GM12865 (cell line): ENCODE measurements around the gene KIF26B.
A peak's percentile ranks its signal among the peaks of the same experiment; 100 is the strongest.

Experiments used
- DNase-seq: peaks from one replicate; pipeline ENCODE4 v3.0.0; 2010; ENCODE audit warnings: low read depth
- H3K4me3 ChIP-seq: 2 replicates; pipeline ENCODE4 v1.5.1; 2011; ENCODE audit warnings: mild to moderate bottlenecking, low read depth, low read length, control low read depth
- TF ChIP-seq, protein P1 (sequence below): IDR thresholded peaks from 2 replicates; pipeline ENCODE4 v1.5.1; 2011; ENCODE audit warnings: low read length, control low read depth, low read depth, inconsistent platforms; ENCODE audit not compliant: insufficient read depth; ENCODE audit errors: missing control alignments

The KIF26B gene

DNA sequence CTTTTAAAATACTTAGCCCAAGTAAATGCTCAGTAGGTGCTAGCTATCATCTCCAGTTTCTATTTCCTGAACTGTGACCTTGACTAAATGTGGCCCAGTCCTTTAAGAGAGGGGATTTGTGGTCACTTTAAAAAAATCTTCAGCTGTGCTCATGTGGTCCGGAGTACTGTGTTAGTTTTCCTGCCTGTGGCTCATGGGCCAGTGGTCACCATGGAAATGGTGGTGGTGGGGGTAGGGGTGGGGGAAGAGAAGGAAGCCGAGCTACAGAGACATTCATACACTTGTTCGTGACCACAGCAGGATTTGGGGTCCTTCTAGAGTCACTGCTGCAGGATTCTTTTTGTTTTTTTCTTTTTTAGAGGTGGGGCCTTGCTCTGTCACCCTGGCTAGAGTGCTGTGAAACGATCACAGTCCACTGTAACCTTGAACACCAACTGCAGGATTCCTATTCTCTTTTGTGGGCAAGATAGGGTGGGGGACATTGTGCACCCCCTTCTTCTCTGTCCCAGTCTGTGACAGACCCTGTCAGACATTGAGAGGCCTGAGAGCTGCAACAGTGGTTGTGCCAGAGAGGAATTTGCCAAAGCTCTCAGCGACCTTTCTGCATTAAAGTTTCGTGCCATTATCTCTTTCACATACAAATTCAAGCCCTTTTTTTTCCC, 25.8 kb downstream of the KIF26B start:
- DNase-seq: peak; percentile 14
- TF ChIP-seq, protein P1, sequence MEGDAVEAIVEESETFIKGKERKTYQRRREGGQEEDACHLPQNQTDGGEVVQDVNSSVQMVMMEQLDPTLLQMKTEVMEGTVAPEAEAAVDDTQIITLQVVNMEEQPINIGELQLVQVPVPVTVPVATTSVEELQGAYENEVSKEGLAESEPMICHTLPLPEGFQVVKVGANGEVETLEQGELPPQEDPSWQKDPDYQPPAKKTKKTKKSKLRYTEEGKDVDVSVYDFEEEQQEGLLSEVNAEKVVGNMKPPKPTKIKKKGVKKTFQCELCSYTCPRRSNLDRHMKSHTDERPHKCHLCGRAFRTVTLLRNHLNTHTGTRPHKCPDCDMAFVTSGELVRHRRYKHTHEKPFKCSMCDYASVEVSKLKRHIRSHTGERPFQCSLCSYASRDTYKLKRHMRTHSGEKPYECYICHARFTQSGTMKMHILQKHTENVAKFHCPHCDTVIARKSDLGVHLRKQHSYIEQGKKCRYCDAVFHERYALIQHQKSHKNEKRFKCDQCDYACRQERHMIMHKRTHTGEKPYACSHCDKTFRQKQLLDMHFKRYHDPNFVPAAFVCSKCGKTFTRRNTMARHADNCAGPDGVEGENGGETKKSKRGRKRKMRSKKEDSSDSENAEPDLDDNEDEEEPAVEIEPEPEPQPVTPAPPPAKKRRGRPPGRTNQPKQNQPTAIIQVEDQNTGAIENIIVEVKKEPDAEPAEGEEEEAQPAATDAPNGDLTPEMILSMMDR: no peak
- H3K4me3 ChIP-seq: no peak overlapping the region

DNA sequence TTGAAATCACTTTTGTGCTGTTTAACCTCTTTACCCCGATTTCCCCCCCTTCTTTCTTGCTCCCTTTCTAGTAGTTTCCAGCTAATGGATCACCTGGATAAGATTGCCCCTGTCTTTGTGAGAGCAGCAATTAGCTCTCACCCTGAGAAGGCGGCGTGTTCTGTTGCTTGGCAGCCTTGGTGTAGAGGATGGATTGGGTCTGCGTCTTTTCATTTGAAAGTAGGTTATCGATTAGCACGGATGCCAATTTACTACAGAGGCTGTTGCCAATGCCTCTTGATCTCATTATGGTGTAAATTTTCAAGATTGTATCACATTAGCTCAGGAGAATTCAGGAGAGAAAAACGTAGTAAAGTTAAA, 26.4 kb downstream of the KIF26B start:
- no peak overlapping the region for H3K4me3 ChIP-seq
- TF ChIP-seq, protein P1: no peak
- no peak for DNase-seq

DNA sequence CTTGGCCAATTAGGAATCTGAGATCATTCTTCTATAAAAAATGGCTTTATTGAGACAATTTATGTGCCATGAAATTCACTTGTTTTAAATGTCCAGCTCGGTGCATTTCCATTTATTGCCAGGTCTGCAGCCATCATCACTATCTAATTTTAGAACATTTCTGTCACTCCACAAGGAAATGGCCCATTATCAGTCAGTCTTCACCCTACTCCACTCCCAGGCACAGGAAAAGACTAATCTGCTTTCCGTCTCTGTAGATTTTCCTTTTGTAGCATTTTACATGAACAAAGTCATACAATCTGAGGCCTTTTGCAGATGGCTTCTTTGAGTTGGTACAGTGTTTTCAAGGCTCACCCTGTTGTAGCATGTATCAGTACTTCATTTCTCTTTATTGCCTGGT, 27.2 kb downstream of the KIF26B start:
- TF ChIP-seq, protein P1: no peak
- no peak overlapping the region for H3K4me3 ChIP-seq
- DNase-seq: no peak

DNA sequence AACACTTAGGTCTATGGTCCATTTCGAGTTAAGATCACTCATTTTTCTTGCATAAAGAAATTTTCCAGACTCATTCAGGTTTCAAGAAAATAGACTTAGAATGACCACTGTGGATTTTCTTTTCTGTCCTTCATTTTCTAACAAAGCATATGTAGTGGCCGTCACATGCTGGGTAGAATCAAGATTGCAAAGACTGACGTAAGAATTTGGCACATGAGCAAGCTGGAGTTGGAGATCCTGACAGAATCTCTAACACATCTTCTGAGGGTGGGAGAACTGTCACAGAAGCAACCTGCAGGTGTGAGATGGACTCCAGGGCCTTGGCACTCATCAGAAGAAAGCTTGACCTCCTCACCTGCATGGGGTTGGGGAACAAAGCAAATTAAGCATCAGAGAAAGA, 28.6 kb downstream of the KIF26B start:
- TF ChIP-seq, protein P1: no peak
- DNase-seq: no peak
- no peak overlapping the region for H3K4me3 ChIP-seq

DNA sequence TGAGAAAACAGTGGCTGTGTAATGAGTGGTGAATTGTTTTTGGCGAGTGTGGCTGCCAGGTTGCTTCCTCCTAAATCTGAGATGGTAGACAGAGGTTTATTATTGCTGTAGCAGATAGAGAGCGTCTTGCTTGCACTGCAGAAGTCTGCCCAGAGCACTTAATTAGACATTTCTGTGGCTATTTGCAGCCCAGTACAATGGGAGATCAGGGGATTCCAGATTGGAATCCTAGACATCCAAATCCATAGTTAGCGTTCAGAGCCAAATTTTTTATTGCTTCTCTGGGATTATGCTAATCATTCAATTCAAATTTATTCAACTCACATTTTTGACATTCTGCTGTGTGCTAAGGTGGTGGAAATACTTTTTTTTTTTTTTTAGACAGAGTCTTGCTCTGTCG, 30.0 kb downstream of the KIF26B start:
- no peak for DNase-seq
- H3K4me3 ChIP-seq: no peak overlapping the region
- TF ChIP-seq, protein P1: no peak

DNA sequence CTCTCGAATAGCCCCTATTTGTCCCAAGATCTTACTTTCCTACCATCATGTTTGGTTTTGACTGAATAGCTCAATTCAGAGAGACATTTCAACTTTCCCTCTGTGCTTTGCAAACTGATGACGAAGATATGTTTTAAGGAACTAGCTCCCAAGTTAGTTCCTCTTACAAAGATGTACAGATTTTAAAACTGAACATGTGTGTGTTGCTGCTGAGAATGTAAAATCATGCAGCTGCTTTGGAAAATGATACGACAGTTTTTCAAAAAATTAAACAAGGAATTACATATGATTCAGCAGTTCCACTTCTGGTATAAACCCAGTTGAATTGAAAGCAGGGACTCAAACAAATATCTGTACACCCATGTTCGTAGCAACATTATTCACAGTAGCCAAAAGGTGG, 33.6 kb downstream of the KIF26B start:
- no peak overlapping the region for H3K4me3 ChIP-seq
- DNase-seq: no peak
- TF ChIP-seq, protein P1: no peak

DNA sequence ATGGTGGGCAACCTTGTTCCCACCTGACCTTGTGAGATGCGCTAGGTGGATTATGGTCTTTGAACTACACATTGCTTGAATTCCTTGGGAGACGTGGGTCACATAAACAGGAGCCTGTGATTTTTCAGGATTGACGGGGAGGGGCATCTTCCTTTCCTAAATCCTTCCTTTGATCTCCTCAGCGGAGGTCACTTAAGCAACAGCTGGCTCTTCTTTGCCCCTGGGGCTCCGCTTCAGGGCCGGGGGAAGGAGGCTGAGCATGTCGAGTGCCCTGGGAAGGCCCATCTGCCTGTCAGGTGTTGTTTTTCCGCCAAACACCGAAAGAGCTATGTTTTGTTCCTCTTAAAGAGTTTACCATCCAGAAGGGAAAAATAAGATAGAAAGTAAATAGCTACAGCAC, 40.6 kb downstream of the KIF26B start:
- DNase-seq: no peak
- H3K4me3 ChIP-seq: no peak overlapping the region
- TF ChIP-seq, protein P1: no peak
